K562 treated with DMSO at 1 percent for 12 hours (cell line): Measurements from ENCODE around the gene BMAL1. TPM values are rescaled to one million over a fixed set of nuclear protein-coding genes. Genes with fewer than 3 reads are reported as not detected.

Experiments used
- total RNA-seq: library from RNA; unstranded; fragments of 300-600 nt; gene quantifications from 2 replicates; pipeline ENCODE4 v1.2.3, GENCODE V29; 2022; ENCODE audit not compliant: insufficient read depth

Gene BMAL1
- total RNA-seq = 7.3 and 8.7 TPM in 2 replicates

GRCh38 chr11:13277768-13278608, at the start of gene BMAL1:
TSS of gene BMAL1 (plus strand) at chr11:13277790. CDS start at chr11:13354309, 76,519 bp downstream.

Other genes with a start within 250 kb of the BMAL1 start
- 8.0 and 15.3 TPM in 2 replicates for gene BTBD10, start 185.4 kb downstream of the BMAL1 start, total RNA-seq
- gene PTH, start 218.2 kb downstream of the BMAL1 start, total RNA-seq = not detected in 2 replicates